Stomach smooth muscle (tissue), 2 donors: ENCODE results near the gene OR10G4.
"Not testable (repeated sequence)": the region's sequence is repeated elsewhere in the genome, so short reads cannot be mapped to it uniquely, and the experiment has no call there.

Source experiments
- H3K27ac ChIP-seq: one replicate; pipeline ENCODE4 v1.7.0; 2013; ENCODE audit warnings: mild to moderate bottlenecking, low read length, inconsistent platforms
- H3K27me3 ChIP-seq, 2 donors: one replicate each; pipeline ENCODE4 v1.7.0; 2013; ENCODE audit warnings: low read length in 2 of 2; ENCODE audit not compliant: insufficient read depth in 2 of 2, control insufficient read depth in 1 of 2
- H3K36me3 ChIP-seq, 2 donors: one replicate each; pipeline ENCODE4 v1.7.0; 2013; ENCODE audit warnings: low read length in 2 of 2; ENCODE audit not compliant: control insufficient read depth in 2 of 2, insufficient read depth in 2 of 2
- H3K4me1 ChIP-seq: one replicate; pipeline ENCODE4 v1.7.0; 2013; ENCODE audit warnings: low read length; ENCODE audit not compliant: control insufficient read depth, insufficient read depth
- H3K4me3 ChIP-seq, 2 donors: one replicate each; pipeline ENCODE4 v1.7.0; 2013; ENCODE audit warnings: low read length in 2 of 2
- H3K9ac ChIP-seq, 2 donors: one replicate each; pipeline ENCODE4 v1.7.0; 2013; ENCODE audit warnings: low read length in 2 of 2, mild to moderate bottlenecking in 1 of 2
- H3K9me3 ChIP-seq, 2 donors: one replicate each; pipeline ENCODE4 v1.7.0; 2013; ENCODE audit warnings: low read length in 2 of 2; ENCODE audit not compliant: control insufficient read depth in 2 of 2
- donor health status: healthy.
- donor health status: Pancreatic carcinoma.

Gene OR10G4

GRCh38 chr11:124012697-124013096, at the start of gene OR10G4:
Gene OR10G4, plus strand, starts transcription at chr11:124012997. Its CDS starts 2,578 bp downstream, at chr11:124015575.
- H3K4me1 ChIP-seq, result no peaks in the 10 kb centered on the region
- no peaks in the 10 kb centered on the region for H3K27me3 ChIP-seq
- H3K4me3 ChIP-seq, result no peak within 1 kb of the TSS

DNA sequence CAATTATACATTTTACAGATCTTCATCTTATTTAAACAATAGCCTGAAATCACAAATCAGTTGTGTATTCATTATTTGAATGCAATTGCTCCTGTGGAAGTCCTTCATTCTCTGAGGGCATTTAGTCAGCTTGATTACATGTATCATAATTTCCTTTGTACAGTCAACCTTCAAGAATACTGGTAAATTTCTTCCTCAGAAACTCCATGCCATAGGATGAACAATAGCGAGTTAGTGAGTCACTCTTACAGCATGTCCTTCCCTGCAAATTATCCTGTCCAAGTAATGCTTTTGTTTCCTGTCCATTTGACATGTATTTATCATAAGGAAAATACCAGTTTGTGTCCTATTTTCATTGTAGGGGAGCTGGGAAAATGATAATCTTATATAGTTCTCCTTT, 39.0 kb upstream of the OR10G4 start:
- no peaks in the 10 kb centered on the region for H3K36me3 ChIP-seq
- H3K4me3 ChIP-seq, result no peak overlapping the region
- no peaks in the 10 kb centered on the region for H3K27me3 ChIP-seq
- no peaks in the 10 kb centered on the region for H3K4me1 ChIP-seq
- no peak overlapping the region for H3K9ac ChIP-seq
- no peaks in the 10 kb centered on the region for H3K9me3 ChIP-seq
- no peak overlapping the region for H3K27ac ChIP-seq

More at GRCh38 chr11:124012697-124013096, at the start of gene OR10G4:
- H3K9me3 ChIP-seq, result peaks cover 0 to 3% of the 10 kb centered on the region in 2 donors
- no peaks in the 10 kb centered on the region for H3K36me3 ChIP-seq
- H3K9ac ChIP-seq, result no peak within 1 kb of the TSS
- no peak within 1 kb of the TSS for H3K27ac ChIP-seq

DNA sequence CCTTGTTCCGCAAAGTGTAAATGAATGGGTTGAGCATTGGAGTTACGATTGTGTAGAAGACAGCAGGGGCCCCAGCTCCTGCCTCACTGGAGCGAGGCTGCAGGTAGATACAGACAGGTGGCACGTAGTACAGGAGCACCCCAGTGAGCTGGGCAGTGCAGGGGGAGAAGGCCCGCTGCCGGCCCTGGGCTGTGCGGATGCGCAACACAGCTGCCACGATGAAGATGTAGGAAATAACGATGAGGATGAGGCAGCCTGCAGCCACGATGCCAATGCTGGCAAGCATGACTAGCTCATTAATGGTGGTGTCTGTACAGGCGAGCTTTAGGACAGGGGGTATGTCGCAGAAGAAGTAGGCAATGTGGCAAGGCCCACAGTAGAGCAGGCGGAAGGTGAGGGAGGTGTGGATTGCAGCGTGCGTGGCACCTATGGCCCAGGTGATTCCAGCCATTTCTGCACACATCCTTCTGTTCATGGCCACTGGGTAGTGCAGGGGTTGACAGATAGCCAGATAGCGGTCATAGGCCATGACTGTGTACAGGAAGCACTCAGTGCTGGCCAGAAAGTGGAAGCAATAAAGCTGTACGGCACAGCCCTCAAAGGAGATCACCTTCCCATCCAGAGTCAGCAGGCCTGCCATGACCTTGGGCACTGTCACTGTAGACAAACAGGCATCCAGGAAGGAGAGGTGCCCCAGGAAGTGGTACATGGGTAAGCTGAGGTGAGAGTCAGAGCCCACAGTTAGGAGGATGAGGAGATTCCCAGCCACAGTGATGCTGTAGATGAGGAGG, 35.8 kb upstream of the OR10G4 start:
- Histone ChIP-seq H3K27me3 (no peaks in the 10 kb centered on the region), H3K9me3 (no peaks in the 10 kb centered on the region), H3K36me3 (no peaks in the 10 kb centered on the region), H3K4me3 (no peak overlapping the region), H3K4me1 (no peaks in the 10 kb centered on the region), H3K9ac (no peak overlapping the region), H3K27ac (no peak overlapping the region)

- Histone ChIP-seq H3K4me3 (no peak within 1 kb of the TSS), H3K9ac (no peak within 1 kb of the TSS), H3K9me3 (no peaks in the 10 kb centered on the region), H3K27me3 (no peaks in the 10 kb centered on the region), H3K4me1 (no peaks in the 10 kb centered on the region), H3K36me3 (no peaks in the 10 kb centered on the region), H3K27ac (no peak within 1 kb of the TSS)
These were observed 35.0 kb upstream of the OR10G4 start, which contains the start of gene OR10S1 for GRCh38 chr11:123977731-123978347. Gene OR10S1, minus strand, starts transcription at chr11:123977781. Its CDS starts 117 bp downstream, at chr11:123977664.

DNA sequence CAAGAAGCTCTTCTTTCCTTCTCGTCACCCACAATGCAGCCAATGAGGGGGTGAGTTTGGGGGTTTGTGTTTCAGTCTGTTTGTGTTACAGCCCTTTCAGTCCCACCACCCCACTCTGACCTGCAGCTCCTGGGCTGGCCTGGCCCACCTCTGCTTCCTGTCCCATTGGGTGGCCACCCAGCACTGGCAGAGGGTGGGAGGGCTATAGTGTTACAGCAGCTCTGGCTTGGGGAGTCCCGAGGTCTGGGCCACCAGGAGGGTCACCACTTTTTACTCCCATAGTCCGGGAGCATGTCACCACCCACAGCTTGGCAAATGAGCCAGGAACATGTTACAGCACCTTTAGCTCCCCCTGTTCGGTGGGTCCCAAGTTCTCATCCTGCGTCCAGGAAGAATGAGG, 33.5 kb upstream of the OR10G4 start:
- no peaks in the 10 kb centered on the region for H3K27me3 ChIP-seq
- peaks cover 0 to under 1% of the 10 kb centered on the region in 2 donors for H3K9me3 ChIP-seq
- H3K4me3 ChIP-seq, result no peak overlapping the region
- H3K36me3 ChIP-seq, result no peaks in the 10 kb centered on the region
- no peak overlapping the region for H3K9ac ChIP-seq
- H3K27ac ChIP-seq, result no peak overlapping the region
- no peaks in the 10 kb centered on the region for H3K4me1 ChIP-seq

DNA sequence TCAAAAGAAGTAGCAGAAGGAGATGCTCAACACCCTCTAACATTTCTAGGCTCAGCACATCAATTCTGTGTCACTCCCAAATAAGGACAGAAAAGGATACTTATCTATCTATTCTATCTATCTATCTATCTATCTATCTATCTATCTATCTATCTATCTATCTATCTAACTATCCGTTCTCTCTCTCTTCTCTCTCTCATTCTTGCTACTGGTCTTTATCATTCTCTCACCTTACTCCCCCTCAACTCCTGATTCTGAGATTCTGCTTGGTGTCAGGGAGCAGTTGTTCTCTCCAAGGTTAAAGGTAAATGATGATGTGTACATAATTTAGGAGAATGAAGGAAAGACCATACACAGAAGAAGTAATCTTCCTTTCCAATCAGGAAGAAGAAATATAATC, 17.7 kb upstream of the OR10G4 start, which contains the start of gene OR10G6:
TSS of gene OR10G6 (minus strand) at position 43 of the 400 bp plus-strand sequence. CDS start at position 43, 0 bp downstream.
- Histone ChIP-seq H3K27me3 (no peaks in the 10 kb centered on the region), H3K27ac (no peak within 1 kb of the TSS), H3K9me3 (no peaks in the 10 kb centered on the region), H3K4me3 (no peak within 1 kb of the TSS), H3K4me1 (no peaks in the 10 kb centered on the region), H3K9ac (no peak within 1 kb of the TSS), H3K36me3 (no peaks in the 10 kb centered on the region)

DNA sequence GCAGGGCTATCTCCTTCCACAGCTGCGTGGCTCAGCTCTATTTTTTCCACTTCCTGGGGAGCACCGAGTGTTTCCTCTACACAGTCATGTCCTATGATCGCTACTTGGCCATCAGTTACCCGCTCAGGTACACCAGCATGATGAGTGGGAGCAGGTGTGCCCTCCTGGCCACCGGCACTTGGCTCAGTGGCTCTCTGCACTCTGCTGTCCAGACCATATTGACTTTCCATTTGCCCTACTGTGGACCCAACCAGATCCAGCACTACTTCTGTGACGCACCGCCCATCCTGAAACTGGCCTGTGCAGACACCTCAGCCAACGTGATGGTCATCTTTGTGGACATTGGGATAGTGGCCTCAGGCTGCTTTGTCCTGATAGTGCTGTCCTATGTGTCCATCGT, 3.0 kb downstream of the OR10G4 start:
- not testable (repeated sequence) for H3K4me1 ChIP-seq, H3K27ac ChIP-seq, H3K4me3 ChIP-seq, H3K9me3 ChIP-seq, H3K36me3 ChIP-seq, H3K27me3 ChIP-seq, H3K9ac ChIP-seq

- Histone ChIP-seq H3K27ac (no peak within 1 kb of the TSS), H3K9me3 (no peaks in the 10 kb centered on the region), H3K4me3 (no peak within 1 kb of the TSS), H3K36me3 (no peaks in the 10 kb centered on the region), H3K27me3 (no peaks in the 10 kb centered on the region), H3K4me1 (no peaks in the 10 kb centered on the region), H3K9ac (no peak within 1 kb of the TSS)
These were observed 13.7 kb downstream of the OR10G4 start, which contains the start of gene OR10G8 for GRCh38 chr11:124026498-124026897. Gene OR10G8, plus strand, starts transcription at chr11:124026798. Its CDS starts 2,825 bp downstream, at chr11:124029623.

DNA sequence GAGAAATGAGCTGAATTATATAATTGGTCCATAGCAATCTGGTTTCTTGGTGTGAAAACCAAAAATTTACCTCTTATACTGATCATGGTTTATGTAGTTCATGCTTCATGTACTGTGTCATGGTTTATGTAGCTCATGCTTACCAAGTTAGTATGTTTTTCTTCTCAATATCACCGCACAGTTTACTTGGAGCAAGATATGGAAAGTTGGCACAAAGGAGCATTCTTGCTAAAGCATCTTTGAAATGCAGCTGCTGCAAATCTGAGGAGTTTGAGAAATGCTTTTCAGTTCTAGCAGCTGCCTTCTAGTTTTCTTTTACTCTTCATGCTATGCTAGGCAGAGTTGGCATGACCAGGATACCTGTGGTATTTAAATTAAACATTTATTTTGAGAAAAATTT, 23.9 kb downstream of the OR10G4 start:
- no peaks in the 10 kb centered on the region for H3K36me3 ChIP-seq
- no peak overlapping the region for H3K9ac ChIP-seq
- H3K27me3 ChIP-seq, result no peaks in the 10 kb centered on the region
- H3K4me3 ChIP-seq, result no peak overlapping the region
- no peak overlapping the region for H3K27ac ChIP-seq
- no peaks in the 10 kb centered on the region for H3K4me1 ChIP-seq
- no peaks in the 10 kb centered on the region for H3K9me3 ChIP-seq

DNA sequence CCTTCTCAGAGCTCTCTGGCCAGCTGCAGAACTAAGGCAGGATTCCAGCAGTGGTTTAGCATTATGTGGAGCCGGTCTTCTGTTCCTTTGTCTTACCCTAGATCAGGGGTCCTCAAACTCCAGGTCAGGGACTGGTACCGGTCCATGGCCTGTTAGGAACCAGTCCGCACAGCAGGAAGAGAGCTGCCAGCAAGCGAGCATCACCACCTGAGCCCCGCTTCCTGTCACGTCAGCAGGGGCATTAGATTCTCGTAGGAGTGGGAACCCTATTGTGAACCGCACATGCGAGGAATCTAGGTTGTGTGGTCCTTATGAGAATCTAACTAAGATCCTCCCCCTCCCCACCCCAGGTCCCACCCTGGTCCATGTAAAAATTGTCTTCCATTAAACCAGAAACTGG, 26.8 kb downstream of the OR10G4 start:
- no peak overlapping the region for H3K27ac ChIP-seq
- no peaks in the 10 kb centered on the region for H3K36me3 ChIP-seq
- H3K4me3 ChIP-seq, result no peak overlapping the region
- no peaks in the 10 kb centered on the region for H3K9me3 ChIP-seq
- no peak overlapping the region for H3K9ac ChIP-seq
- no peaks in the 10 kb centered on the region for H3K27me3 ChIP-seq
- no peaks in the 10 kb centered on the region for H3K4me1 ChIP-seq

DNA sequence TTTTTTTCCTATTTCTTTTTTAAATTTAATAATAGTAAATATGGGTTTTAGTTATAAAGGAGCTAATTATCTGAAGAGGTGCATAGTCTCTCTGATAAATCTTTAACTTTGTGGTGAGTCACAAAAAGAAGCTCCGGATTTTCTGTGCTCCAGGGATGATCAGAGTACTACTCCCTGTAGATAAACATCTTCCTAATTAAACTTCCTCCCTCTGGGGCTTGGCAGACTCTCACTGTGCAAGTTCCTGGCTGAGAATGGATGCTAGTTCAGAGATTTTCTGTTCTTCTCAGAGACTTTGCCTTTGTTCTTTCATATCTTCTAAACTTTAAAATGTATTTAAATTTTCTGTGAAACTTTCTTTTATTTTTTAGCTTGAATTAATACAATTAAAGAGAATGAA, 28.5 kb downstream of the OR10G4 start, which contains the start of gene OR10G7:
TSS of gene OR10G7 (minus strand) at position 72 of the 400 bp plus-strand sequence. CDS start 2,324 bp downstream, outside the sequence.
- H3K9me3 ChIP-seq, result no peaks in the 10 kb centered on the region
- no peaks in the 10 kb centered on the region for H3K27me3 ChIP-seq
- no peaks in the 10 kb centered on the region for H3K36me3 ChIP-seq
- H3K9ac ChIP-seq, result no peak within 1 kb of the TSS
- H3K27ac ChIP-seq, result no peak within 1 kb of the TSS
- no peaks in the 10 kb centered on the region for H3K4me1 ChIP-seq
- H3K4me3 ChIP-seq, result no peak within 1 kb of the TSS
